Osteoblast (primary cell): ENCODE results near the gene PLEKHH1. TPM values are rescaled to one million over a fixed set of nuclear protein-coding genes. Genes with fewer than 3 reads are reported as not detected.

Experiments
- DNase-seq: peaks from one replicate; pipeline ENCODE4 v3.0.0; 2011; ENCODE audit warnings: low spot score, mixed read lengths; ENCODE audit not compliant: insufficient read length; ENCODE audit errors: missing footprints
- H2AFZ ChIP-seq: 2 replicates; pipeline ENCODE4 v1.6.0; 2011; ENCODE audit warnings: mild to moderate bottlenecking, low read length
- H3K27ac ChIP-seq: 2 replicates; pipeline ENCODE4 v1.5.1; 2011; ENCODE audit warnings: mild to moderate bottlenecking, low read depth, low read length, moderate library complexity
- H3K27me3 ChIP-seq: 2 replicates; pipeline ENCODE4 v1.6.0; 2012; ENCODE audit warnings: mild to moderate bottlenecking, control low read depth, inconsistent platforms, low read length, moderate library complexity; ENCODE audit not compliant: insufficient read depth
- H3K36me3 ChIP-seq: 2 replicates; pipeline ENCODE4 v1.5.1; 2011; ENCODE audit warnings: mild to moderate bottlenecking, low read length, control low read depth, moderate library complexity; ENCODE audit not compliant: insufficient read depth
- H3K4me1 ChIP-seq: 2 replicates; pipeline ENCODE4 v1.5.1; 2011; ENCODE audit warnings: mild to moderate bottlenecking, low read length, control low read depth, moderate library complexity; ENCODE audit not compliant: insufficient read depth
- H3K4me2 ChIP-seq: 2 replicates; pipeline ENCODE4 v1.6.0; 2011; ENCODE audit warnings: mild to moderate bottlenecking, low read length; ENCODE audit not compliant: insufficient read depth
- H3K4me3 ChIP-seq: fragments of 200-600 bp; sonication (generic); 3 replicates; pipeline ENCODE4 v1.5.1; 2012; ENCODE audit warnings: mild to moderate bottlenecking, low read length, inconsistent platforms; ENCODE audit not compliant: insufficient read depth
- H3K79me2 ChIP-seq: 2 replicates; pipeline ENCODE4 v1.6.0; 2012; ENCODE audit warnings: mild to moderate bottlenecking, low read length, control low read depth, inconsistent platforms; ENCODE audit not compliant: insufficient read depth
- H3K9me3 ChIP-seq: 2 replicates; pipeline ENCODE4 v1.5.1; 2011; ENCODE audit warnings: low read depth, low read length, control low read depth
- H4K20me1 ChIP-seq: 2 replicates; pipeline ENCODE4 v1.6.0; 2012; ENCODE audit warnings: mild to moderate bottlenecking, low read length, control low read depth; ENCODE audit not compliant: insufficient read depth
- total RNA-seq: library from RNA; depleted of rRNA; stranded (reverse); fragments of >200 nt; gene quantifications from 2 replicates; pipeline ENCODE4 v1.2.3, GENCODE V29; 2012
- TF ChIP-seq, protein P1 (sequence below): IDR thresholded peaks from 2 replicates; pipeline ENCODE4 v1.5.1; 2011; ENCODE audit warnings: mild to moderate bottlenecking, low read depth, low read length, moderate library complexity; ENCODE audit errors: extremely low read depth

The PLEKHH1 gene
- total RNA-seq, 1 donor, result 1.1 TPM

DNA sequence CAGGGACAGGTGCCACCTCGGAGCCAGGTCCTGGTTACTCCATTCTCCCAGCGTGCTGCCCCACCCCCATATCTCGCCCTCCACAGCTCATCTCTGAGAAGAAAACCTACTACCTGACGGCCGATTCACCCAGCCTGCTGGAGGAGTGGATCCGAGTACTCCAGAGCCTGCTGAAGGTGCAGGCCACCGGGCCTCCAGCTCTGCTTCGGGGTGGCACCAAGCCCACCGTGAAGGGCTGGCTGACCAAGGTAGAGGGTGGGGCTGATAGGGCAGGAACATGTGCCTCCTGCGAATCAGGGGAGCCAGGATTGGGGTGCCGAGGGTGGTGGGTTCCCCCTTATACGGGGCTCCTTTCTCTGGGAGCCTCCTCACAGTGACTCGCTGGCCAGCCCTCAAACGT, 41.1 kb downstream of the PLEKHH1 start:
- no peak for DNase-seq
- TF ChIP-seq, protein P1, sequence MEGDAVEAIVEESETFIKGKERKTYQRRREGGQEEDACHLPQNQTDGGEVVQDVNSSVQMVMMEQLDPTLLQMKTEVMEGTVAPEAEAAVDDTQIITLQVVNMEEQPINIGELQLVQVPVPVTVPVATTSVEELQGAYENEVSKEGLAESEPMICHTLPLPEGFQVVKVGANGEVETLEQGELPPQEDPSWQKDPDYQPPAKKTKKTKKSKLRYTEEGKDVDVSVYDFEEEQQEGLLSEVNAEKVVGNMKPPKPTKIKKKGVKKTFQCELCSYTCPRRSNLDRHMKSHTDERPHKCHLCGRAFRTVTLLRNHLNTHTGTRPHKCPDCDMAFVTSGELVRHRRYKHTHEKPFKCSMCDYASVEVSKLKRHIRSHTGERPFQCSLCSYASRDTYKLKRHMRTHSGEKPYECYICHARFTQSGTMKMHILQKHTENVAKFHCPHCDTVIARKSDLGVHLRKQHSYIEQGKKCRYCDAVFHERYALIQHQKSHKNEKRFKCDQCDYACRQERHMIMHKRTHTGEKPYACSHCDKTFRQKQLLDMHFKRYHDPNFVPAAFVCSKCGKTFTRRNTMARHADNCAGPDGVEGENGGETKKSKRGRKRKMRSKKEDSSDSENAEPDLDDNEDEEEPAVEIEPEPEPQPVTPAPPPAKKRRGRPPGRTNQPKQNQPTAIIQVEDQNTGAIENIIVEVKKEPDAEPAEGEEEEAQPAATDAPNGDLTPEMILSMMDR, result no peak
- no peak overlapping the region for H3K27ac ChIP-seq
- no peak overlapping the region for H3K4me3 ChIP-seq
- no peaks in the 10 kb centered on the region for H3K27me3 ChIP-seq
- H3K79me2 ChIP-seq, result no peaks in the 10 kb centered on the region
- no peak overlapping the region for H3K4me2 ChIP-seq
- no peaks in the 10 kb centered on the region for H3K9me3 ChIP-seq
- H3K4me1 ChIP-seq, result no peaks in the 10 kb centered on the region
- no peaks in the 10 kb centered on the region for H3K36me3 ChIP-seq
- no peaks in the 10 kb centered on the region for H4K20me1 ChIP-seq
- no peak overlapping the region for H2AFZ ChIP-seq

DNA sequence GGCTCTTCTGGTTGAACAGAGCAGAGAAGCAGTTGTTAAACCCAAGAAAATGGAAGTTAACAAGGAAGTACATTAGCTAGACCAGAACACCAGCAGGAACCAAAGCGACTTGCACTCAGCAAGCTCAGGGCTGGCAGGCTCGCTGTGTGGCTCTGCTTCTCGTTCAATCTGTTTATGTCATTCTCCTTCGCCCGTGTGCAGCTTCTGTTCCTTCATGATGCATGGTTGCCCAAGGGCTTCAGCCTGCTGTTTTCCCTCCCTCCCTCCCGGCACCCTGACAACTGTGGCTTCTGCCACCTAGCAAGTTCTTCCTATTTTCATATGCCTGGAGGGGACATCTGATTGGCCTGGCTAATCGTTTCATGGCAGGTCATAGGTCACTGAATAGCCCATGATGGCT, 41.7 kb downstream of the PLEKHH1 start:
- Histone ChIP-seq H2AFZ (no peak overlapping the region), H3K4me3 (no peak overlapping the region), H3K27ac (no peak overlapping the region), H3K27me3 (no peaks in the 10 kb centered on the region), H3K36me3 (no peaks in the 10 kb centered on the region), H3K79me2 (no peaks in the 10 kb centered on the region), H4K20me1 (no peaks in the 10 kb centered on the region), H3K9me3 (no peaks in the 10 kb centered on the region), H3K4me1 (no peaks in the 10 kb centered on the region), H3K4me2 (no peak overlapping the region)
- DNase-seq, result no peak
- TF ChIP-seq, protein P1, result no peak

DNA sequence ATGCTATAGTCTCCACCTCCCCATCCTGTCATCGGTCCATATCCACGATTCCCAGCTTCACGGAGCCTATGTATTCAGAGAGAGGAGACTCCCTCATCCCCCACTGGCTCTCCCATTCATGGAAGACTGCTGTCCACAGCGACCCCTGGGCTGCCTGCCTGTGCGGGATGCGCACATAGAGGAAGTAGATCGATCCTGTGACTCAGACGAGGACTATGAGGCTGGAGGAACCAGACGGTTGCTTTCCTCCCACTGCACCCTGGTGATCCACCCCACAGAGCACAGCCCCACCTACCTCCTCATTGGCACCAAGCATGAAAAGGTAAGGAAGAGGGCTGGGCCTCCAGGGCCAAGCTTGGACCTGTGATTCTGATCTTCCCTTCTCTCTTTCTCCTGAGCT, 42.6 kb downstream of the PLEKHH1 start:
- H3K79me2 ChIP-seq, result no peaks in the 10 kb centered on the region
- H2AFZ ChIP-seq, result no peak overlapping the region
- H3K4me1 ChIP-seq, result no peaks in the 10 kb centered on the region
- DNase-seq, result no peak
- no peaks in the 10 kb centered on the region for H3K9me3 ChIP-seq
- TF ChIP-seq, protein P1, result no peak
- H3K36me3 ChIP-seq, result no peaks in the 10 kb centered on the region
- H3K27ac ChIP-seq, result no peak overlapping the region
- no peak overlapping the region for H3K4me2 ChIP-seq
- no peaks in the 10 kb centered on the region for H4K20me1 ChIP-seq
- no peak overlapping the region for H3K4me3 ChIP-seq
- no peaks in the 10 kb centered on the region for H3K27me3 ChIP-seq

DNA sequence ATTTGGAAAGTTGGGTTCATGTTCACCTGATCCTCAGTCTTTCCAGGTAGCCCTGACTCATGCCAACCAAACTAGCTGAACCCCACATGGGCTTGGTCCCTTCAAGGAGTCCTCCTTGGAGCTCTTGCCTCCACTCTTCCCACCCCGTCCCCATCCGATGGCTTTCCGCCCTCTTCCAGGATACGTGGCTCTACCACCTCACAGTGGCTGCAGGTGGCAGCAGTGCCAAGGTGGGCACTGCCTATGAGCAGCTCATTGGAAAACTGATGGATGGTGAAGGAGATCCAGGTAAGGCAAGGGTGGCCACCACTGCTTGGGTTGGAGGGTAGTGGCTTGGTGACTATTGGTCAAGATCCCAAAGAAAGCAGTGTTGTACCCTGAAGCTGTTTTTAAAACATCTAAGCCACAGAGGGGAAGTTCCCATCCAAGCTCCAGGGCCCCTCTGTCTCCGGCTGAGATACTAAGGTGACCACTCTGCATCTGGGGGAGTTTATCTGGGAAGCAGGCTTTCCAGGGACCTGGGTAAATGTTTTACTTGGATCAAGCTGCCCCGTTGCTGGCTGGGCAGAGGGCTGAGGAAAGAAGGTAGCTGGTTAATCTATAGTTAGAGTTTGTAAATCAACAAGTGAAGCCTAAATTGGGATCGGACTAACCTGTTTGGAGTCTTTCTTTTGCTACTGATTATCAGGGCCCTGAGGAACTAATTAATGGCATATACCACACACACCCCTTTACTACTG, 43.3 kb downstream of the PLEKHH1 start:
- H3K27me3 ChIP-seq, result no peaks in the 10 kb centered on the region
- no peak overlapping the region for H3K4me2 ChIP-seq
- H3K27ac ChIP-seq, result no peak overlapping the region
- no peaks in the 10 kb centered on the region for H4K20me1 ChIP-seq
- H3K4me3 ChIP-seq, result no peak overlapping the region
- no peak overlapping the region for H2AFZ ChIP-seq
- DNase-seq, result no peak
- no peaks in the 10 kb centered on the region for H3K9me3 ChIP-seq
- TF ChIP-seq, protein P1, result no peak
- H3K4me1 ChIP-seq, result no peaks in the 10 kb centered on the region
- H3K36me3 ChIP-seq, result no peaks in the 10 kb centered on the region
- H3K79me2 ChIP-seq, result no peaks in the 10 kb centered on the region
